ENCODE results near the gene WDR83. TPM values are rescaled to one million over a fixed set of nuclear protein-coding genes. Genes with fewer than 3 reads are reported as not detected.
A peak's percentile ranks its signal among the peaks of the same experiment; 100 is the strongest.
"Not testable (repeated sequence)": the region's sequence is repeated elsewhere in the genome, so short reads cannot be mapped to it uniquely, and the experiment has no call there.

Gene WDR83, protein sequence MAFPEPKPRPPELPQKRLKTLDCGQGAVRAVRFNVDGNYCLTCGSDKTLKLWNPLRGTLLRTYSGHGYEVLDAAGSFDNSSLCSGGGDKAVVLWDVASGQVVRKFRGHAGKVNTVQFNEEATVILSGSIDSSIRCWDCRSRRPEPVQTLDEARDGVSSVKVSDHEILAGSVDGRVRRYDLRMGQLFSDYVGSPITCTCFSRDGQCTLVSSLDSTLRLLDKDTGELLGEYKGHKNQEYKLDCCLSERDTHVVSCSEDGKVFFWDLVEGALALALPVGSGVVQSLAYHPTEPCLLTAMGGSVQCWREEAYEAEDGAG
- 10 to 100 TPM; 10.1 to 11.6 TPM for total RNA-seq

DNA sequence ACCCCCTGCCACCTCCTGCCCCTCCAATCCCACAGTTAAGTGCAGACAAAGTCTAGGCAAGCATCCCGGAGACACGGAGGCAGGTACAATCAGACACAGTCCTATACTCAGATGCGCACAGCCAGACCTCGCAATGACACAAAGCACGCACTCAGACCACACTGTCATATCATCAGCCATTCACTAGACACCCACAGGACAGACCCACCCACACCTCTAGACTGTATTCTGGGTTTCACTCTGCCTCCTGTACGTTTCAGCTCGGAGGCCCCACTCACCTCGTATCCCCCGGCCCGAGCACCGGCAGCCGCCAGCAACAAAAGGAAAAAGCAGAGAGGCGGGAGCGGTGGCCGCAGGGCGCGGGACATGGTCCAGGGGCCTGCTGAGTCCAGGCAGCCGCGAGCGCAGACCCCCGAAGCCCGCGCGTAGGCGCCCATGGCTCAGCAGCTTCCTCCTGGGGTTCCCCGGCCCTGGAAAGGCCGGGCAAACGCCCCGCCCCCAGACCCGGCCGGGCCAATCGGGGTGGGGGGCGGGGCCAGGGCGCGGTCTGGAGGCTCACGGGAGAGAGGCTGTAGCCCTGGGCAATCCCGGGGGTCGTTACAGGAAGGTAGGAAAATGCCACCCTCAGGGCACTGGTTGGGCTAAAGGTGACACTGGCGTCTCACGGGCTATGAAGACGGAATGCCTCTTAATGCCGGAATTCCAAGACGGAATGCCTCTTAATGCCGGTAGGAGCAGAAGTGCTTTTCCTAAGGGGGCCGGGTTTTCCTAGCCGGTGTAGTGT, at the start of gene WDR83, which contains the start of gene MAN2B1:
Gene WDR83, plus strand, starts transcription at position 543 of the 784 bp plus-strand sequence. CDS start 2,984 bp downstream, outside the sequence.
Gene MAN2B1, minus strand, starts transcription at position 478 of the 784 bp plus-strand sequence. Its CDS starts 41 bp downstream, at position 437.
- Histone ChIP-seq H3K9me3 (no peaks in the 10 kb centered on the region), H3K27me3 (no peaks in the 10 kb centered on the region), H3K27ac (peak within 1 kb of the TSS; percentile 66 to 72), H3K4me1 (peaks cover 0 to 41% of the 10 kb centered on the region in 2 donors), H3K4me3 (peak within 1 kb of the TSS; percentile 77 to 96), H3K36me3 (peaks cover 23% of the 10 kb centered on the region)
- TF ChIP-seq, protein P1, sequence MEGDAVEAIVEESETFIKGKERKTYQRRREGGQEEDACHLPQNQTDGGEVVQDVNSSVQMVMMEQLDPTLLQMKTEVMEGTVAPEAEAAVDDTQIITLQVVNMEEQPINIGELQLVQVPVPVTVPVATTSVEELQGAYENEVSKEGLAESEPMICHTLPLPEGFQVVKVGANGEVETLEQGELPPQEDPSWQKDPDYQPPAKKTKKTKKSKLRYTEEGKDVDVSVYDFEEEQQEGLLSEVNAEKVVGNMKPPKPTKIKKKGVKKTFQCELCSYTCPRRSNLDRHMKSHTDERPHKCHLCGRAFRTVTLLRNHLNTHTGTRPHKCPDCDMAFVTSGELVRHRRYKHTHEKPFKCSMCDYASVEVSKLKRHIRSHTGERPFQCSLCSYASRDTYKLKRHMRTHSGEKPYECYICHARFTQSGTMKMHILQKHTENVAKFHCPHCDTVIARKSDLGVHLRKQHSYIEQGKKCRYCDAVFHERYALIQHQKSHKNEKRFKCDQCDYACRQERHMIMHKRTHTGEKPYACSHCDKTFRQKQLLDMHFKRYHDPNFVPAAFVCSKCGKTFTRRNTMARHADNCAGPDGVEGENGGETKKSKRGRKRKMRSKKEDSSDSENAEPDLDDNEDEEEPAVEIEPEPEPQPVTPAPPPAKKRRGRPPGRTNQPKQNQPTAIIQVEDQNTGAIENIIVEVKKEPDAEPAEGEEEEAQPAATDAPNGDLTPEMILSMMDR (IDR thresholded peaks at IDR 0.05), result no peak
- peak; percentile 68 for DNase-seq (ENCODE audit: low spot score)

DNA sequence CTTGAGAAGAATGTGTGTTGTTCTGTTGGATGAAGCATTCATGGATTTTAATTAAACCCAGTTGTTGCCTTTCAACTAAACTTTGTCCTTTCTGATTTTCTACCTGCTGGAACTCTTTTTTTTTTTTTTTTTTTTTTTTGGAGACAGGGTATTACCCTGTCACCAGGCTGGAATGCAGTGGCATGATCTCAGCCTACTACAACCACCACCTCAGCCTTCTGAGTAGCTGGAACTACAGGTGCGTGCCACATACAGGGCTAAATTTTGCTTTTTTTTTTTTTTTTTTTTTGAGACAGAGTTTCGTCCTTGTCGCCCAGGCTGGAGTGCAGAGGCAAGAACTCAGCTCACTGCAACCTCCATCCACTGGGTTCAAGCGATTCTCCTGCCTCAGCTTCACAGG, 49.0 kb upstream of the WDR83 start:
- H3K4me1 ChIP-seq, result peaks cover 0 to 19% of the 10 kb centered on the region in 2 donors

DNA sequence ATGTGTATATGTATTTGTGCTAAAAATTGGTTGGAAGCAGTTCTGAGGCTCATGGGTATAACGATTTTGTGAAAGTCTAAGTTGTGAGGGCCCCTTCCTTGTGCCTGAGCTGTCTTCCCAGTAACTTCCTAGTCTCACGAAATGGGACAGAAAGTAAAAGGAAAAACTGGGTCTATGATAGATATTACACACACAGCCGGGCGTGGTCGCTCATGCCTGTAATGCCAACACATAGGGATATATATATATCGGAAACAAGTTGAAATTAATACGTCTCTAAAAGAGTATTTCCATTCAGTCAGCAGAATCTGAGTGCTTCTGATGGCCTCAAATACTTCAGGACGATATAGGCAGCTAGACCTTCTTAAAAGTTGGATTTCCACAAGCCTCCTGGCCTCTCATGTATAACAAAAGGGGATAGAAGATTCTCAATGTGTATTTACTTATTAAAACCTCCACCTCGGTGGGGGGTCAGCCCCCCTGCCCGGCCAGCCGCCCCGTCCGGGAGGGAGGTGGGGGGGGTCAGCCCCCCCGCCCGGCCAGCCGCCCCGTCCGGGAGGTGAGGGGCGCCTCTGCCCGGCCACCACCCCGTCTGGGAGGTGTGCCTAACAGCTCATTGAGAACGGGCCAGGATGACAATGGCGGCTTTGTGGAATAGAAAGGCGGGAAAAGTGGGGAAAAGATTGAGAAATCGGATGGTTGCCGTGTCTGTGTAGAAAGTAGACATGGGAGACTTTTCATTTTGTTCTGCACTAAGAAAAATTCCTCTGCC, 45.2 kb upstream of the WDR83 start:
- not testable (repeated sequence) for H3K9me3 ChIP-seq; H3K4me1 ChIP-seq; H3K4me3 ChIP-seq; DNase-seq (ENCODE audit: low spot score); H3K27me3 ChIP-seq; H3K27ac ChIP-seq
- H3K36me3 ChIP-seq, result peaks cover 33% of the 10 kb centered on the region

More for the DNA sequence above, 49.0 kb upstream of the WDR83 start:
- Histone ChIP-seq H3K27ac (no peak overlapping the region), H3K27me3 (no peaks in the 10 kb centered on the region), H3K36me3 (peaks cover 12% of the 10 kb centered on the region), H3K4me3 (no peak overlapping the region), H3K9me3 (no peaks in the 10 kb centered on the region)
- DNase-seq (ENCODE audit: low spot score), result no peak
- TF ChIP-seq, protein P1 (IDR thresholded peaks at IDR 0.05), result no peak

DNA sequence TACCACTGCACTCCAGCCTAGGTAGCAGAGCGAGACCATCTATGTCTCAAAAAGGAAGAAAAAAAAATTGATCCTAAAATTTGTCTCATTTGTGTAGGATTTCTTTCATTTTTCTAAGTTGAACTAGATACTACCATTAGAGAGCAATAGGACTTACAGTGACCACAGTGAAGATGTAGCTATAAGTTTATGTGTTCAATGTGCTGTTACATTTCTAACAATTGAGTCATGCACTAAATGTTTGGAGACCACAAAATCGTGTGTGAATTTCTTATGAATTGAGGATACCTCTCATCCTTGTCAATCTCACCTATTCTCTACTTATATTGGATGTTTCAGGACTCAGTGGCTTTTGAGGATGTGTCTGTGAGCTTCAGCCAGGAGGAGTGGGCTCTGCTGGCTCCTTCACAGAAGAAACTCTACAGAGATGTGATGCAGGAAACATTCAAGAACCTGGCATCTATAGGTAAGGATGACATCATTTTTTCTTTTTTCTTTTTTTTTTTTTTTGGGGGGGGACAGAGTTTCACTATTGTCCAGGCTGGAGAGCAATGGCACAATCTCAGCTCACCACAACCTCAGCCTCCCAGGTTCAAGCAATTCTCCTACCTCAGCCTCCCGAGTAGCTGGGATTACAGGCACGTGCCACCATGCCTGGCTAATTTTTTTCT, 43.1 kb upstream of the WDR83 start:
- no peaks in the 10 kb centered on the region for H3K27me3 ChIP-seq
- no peak overlapping the region for H3K4me3 ChIP-seq
- H3K4me1 ChIP-seq, result peaks cover 0 to 6% of the 10 kb centered on the region in 2 donors
- TF ChIP-seq, protein P1 (IDR thresholded peaks at IDR 0.05), result no peak
- no peak overlapping the region for H3K27ac ChIP-seq
- no peak for DNase-seq (ENCODE audit: low spot score)
- H3K9me3 ChIP-seq, result peaks cover 7 to 14% of the 10 kb centered on the region in 2 donors
- H3K36me3 ChIP-seq, result peaks cover 50% of the 10 kb centered on the region

DNA sequence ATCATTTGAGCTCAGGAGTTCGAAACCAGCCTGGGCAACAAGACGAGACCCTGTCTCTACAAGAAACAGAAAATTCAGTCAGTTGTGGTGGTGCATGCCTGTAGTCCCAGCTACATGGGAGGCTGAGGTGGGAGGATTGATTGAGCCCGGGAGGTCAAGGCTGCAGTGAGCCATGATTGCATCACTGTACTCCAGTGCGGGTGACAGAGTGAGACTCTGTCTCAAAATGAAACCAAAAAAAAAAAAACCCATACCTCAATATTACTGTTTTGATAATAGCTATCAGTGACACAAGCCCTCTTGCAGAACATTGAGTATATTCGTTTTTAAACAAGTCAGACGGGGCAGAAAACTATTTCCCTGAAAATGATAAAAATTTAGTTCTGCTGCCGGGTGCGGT, 39.6 kb upstream of the WDR83 start:
- H3K27ac ChIP-seq, result no peak overlapping the region

More for the DNA sequence above, 39.6 kb upstream of the WDR83 start:
- Histone ChIP-seq H3K9me3 (peaks cover 7 to 22% of the 10 kb centered on the region in 2 donors), H3K27me3 (no peaks in the 10 kb centered on the region), H3K36me3 (peaks cover 67% of the 10 kb centered on the region), H3K4me1 (no peaks in the 10 kb centered on the region), H3K4me3 (no peak overlapping the region)
- DNase-seq (ENCODE audit: low spot score), result no peak
- TF ChIP-seq, protein P1 (IDR thresholded peaks at IDR 0.05), result no peak
